ENCODE data around the gene RPL15. TPM values are rescaled to one million over a fixed set of nuclear protein-coding genes. Genes with fewer than 3 reads are reported as not detected.
"Not testable (repeated sequence)": the region's sequence is repeated elsewhere in the genome, so short reads cannot be mapped to it uniquely, and the experiment has no call there.

Gene RPL15
- total RNA-seq: 2,527 TPM
- polyA plus RNA-seq (ENCODE audit: insufficient read depth in 1 of 8, insufficient read length in 8 of 8, low replicate concordance in 1 of 8): 1,000 to 10,000 TPM; 2,355 to 2,951 (median 2,600) TPM
- long read RNA-seq, donor 1, transcript RPL15-212 (2 exons, 1,785 nt): minor isoform, 16 of 688 reads
- long read RNA-seq, donor 1, transcript RPL15-202 (3 exons, 820 nt): minor isoform, 54 of 688 reads
- long read RNA-seq, donor 1, transcript RPL15-201 (4 exons, 2,730 nt): major isoform, 516 of 688 reads
- long read RNA-seq, donor 1, transcript RPL15-208 (4 exons, 1,063 nt): minor isoform, 64 of 688 reads
- long read RNA-seq, donor 1, partial matches to known transcripts: 11 of 688 reads
- long read RNA-seq, donor 1, other reads (novel, unspliced or antisense): 13 of 688 reads
- long read RNA-seq, donor 2, transcript RPL15-202 (3 exons, 820 nt): minor isoform, 19 of 161 reads
- long read RNA-seq, donor 2, transcript RPL15-208 (4 exons, 1,063 nt): minor isoform, 15 of 161 reads
- long read RNA-seq, donor 2, transcript RPL15-201 (4 exons, 2,730 nt): major isoform, 93 of 161 reads
- long read RNA-seq, donor 2, transcript RPL15-212 (2 exons, 1,785 nt): minor isoform, 5 of 161 reads
- long read RNA-seq, donor 2, partial matches to known transcripts: 28 of 161 reads
- long read RNA-seq, donor 2, other reads (novel, unspliced or antisense): 0 of 161 reads
- long read RNA-seq, donor 3, transcript RPL15-201 (4 exons, 2,730 nt): major isoform, 952 of 1,322 reads
- long read RNA-seq, donor 3, transcript RPL15-208 (4 exons, 1,063 nt): minor isoform, 158 of 1,322 reads
- long read RNA-seq, donor 3, transcript RPL15-215 (4 exons, 824 nt): minor isoform, 13 of 1,322 reads
- long read RNA-seq, donor 3, transcript RPL15-202 (3 exons, 820 nt): minor isoform, 140 of 1,322 reads
- long read RNA-seq, donor 3, partial matches to known transcripts: 16 of 1,322 reads
- long read RNA-seq, donor 3, other reads (novel, unspliced or antisense): 18 of 1,322 reads
- long read RNA-seq, donor 4, transcript RPL15-212 (2 exons, 1,785 nt): minor isoform, 27 of 931 reads
- long read RNA-seq, donor 4, transcript RPL15-202 (3 exons, 820 nt): minor isoform, 125 of 931 reads
- long read RNA-seq, donor 4, transcript RPL15-208 (4 exons, 1,063 nt): minor isoform, 64 of 931 reads
- long read RNA-seq, donor 4, transcript RPL15-201 (4 exons, 2,730 nt): major isoform, 572 of 931 reads
- long read RNA-seq, donor 4, partial matches to known transcripts: 103 of 931 reads
- long read RNA-seq, donor 4, other reads (novel, unspliced or antisense): 17 of 931 reads
- long read RNA-seq, donor 5, transcript RPL15-212 (2 exons, 1,785 nt): minor isoform, 68 of 3,027 reads
- long read RNA-seq, donor 5, transcript RPL15-201 (4 exons, 2,730 nt): major isoform, 2,282 of 3,027 reads
- long read RNA-seq, donor 5, transcript RPL15-208 (4 exons, 1,063 nt): minor isoform, 288 of 3,027 reads
- long read RNA-seq, donor 5, transcript RPL15-202 (3 exons, 820 nt): minor isoform, 246 of 3,027 reads
- long read RNA-seq, donor 5, partial matches to known transcripts: 36 of 3,027 reads
- long read RNA-seq, donor 5, other reads (novel, unspliced or antisense): 47 of 3,027 reads
- long read RNA-seq, donor 6, transcript RPL15-201 (4 exons, 2,730 nt): major isoform, 2,067 of 2,863 reads
- long read RNA-seq, donor 6, transcript RPL15-212 (2 exons, 1,785 nt): minor isoform, 69 of 2,863 reads
- long read RNA-seq, donor 6, transcript RPL15-202 (3 exons, 820 nt): minor isoform, 265 of 2,863 reads
- long read RNA-seq, donor 6, transcript RPL15-208 (4 exons, 1,063 nt): minor isoform, 280 of 2,863 reads
- long read RNA-seq, donor 6, partial matches to known transcripts: 62 of 2,863 reads
- long read RNA-seq, donor 6, other reads (novel, unspliced or antisense): 41 of 2,863 reads
- long read RNA-seq, donor 7, transcript RPL15-201 (4 exons, 2,730 nt): major isoform, 1,301 of 1,714 reads
- long read RNA-seq, donor 7, transcript RPL15-208 (4 exons, 1,063 nt): minor isoform, 163 of 1,714 reads
- long read RNA-seq, donor 7, transcript RPL15-202 (3 exons, 820 nt): minor isoform, 135 of 1,714 reads
- long read RNA-seq, donor 7, transcript RPL15-212 (2 exons, 1,785 nt): minor isoform, 38 of 1,714 reads
- long read RNA-seq, donor 7, partial matches to known transcripts: 17 of 1,714 reads
- long read RNA-seq, donor 7, other reads (novel, unspliced or antisense): 23 of 1,714 reads
- long read RNA-seq, donor 8, transcript RPL15-208 (4 exons, 1,063 nt): minor isoform, 132 of 1,767 reads
- long read RNA-seq, donor 8, transcript RPL15-201 (4 exons, 2,730 nt): major isoform, 998 of 1,767 reads
- long read RNA-seq, donor 8, transcript RPL15-202 (3 exons, 820 nt): minor isoform, 167 of 1,767 reads
- long read RNA-seq, donor 8, transcript RPL15-212 (2 exons, 1,785 nt): minor isoform, 58 of 1,767 reads
- long read RNA-seq, donor 8, partial matches to known transcripts: 339 of 1,767 reads
- long read RNA-seq, donor 8, other reads (novel, unspliced or antisense): 29 of 1,767 reads
- long read RNA-seq, donor 9, transcript RPL15-212 (2 exons, 1,785 nt): minor isoform, 35 of 988 reads
- long read RNA-seq, donor 9, transcript RPL15-202 (3 exons, 820 nt): minor isoform, 80 of 988 reads
- long read RNA-seq, donor 9, transcript RPL15-201 (4 exons, 2,730 nt): major isoform, 723 of 988 reads
- long read RNA-seq, donor 9, transcript RPL15-208 (4 exons, 1,063 nt): minor isoform, 101 of 988 reads
- long read RNA-seq, donor 9, partial matches to known transcripts: 6 of 988 reads
- long read RNA-seq, donor 9, other reads (novel, unspliced or antisense): 13 of 988 reads
- long read RNA-seq, donor 10, transcript RPL15-201 (4 exons, 2,730 nt): major isoform, 1,302 of 2,034 reads
- long read RNA-seq, donor 10, transcript RPL15-202 (3 exons, 820 nt): minor isoform, 170 of 2,034 reads
- long read RNA-seq, donor 10, transcript RPL15-212 (2 exons, 1,785 nt): minor isoform, 44 of 2,034 reads
- long read RNA-seq, donor 10, transcript RPL15-208 (4 exons, 1,063 nt): minor isoform, 172 of 2,034 reads
- long read RNA-seq, donor 10, partial matches to known transcripts: 274 of 2,034 reads
- long read RNA-seq, donor 10, other reads (novel, unspliced or antisense): 45 of 2,034 reads
- long read RNA-seq, donor 11, transcript RPL15-202 (3 exons, 820 nt): minor isoform, 146 of 1,250 reads
- long read RNA-seq, donor 11, transcript RPL15-208 (4 exons, 1,063 nt): minor isoform, 112 of 1,250 reads
- long read RNA-seq, donor 11, transcript RPL15-201 (4 exons, 2,730 nt): major isoform, 897 of 1,250 reads
- long read RNA-seq, donor 11, transcript RPL15-212 (2 exons, 1,785 nt): minor isoform, 39 of 1,250 reads
- long read RNA-seq, donor 11, partial matches to known transcripts: 21 of 1,250 reads
- long read RNA-seq, donor 11, other reads (novel, unspliced or antisense): 13 of 1,250 reads

DNA sequence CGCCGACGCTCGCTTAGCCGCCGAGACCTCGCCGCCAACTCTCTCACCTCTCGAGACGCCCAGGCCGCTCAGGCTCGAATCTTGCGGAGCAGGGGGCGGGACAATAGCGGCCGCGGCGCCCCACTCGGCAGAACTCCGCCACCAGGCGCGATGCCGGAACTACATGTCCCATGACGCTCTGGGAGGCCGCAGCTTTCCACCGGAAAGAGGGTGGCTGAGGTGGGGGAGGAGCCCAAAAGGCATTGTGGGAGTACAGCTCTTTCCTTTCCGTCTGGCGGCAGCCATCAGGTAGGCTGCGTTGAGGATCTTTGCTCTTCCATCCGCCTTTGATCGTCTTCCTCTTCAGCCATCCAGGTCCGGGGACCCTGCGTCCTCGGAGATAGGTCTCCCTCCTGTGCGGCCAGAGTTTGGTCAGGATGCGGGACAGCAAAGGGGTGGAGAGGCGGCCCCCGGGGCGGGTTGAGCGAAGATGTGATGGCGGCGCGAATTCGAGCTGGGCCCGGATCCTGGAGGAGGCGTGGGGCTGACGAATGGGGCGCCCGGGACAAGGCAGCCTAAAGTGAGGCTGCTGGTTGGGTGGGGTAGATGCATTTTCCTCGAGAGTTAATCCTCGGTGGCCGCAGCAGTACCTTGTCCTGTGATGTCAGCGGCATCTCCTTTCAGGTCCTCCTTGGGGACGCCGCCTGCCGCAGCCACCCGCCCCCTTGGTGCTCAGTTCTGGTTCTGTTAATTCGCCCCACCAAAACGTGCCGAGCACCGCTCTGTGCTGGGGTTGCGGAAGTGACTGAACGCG lies at the start of gene RPL15, which contains the start of gene NKIRAS1:
TSS of gene RPL15 (plus strand) at position 247 of the 793 bp plus-strand sequence. CDS start 728 bp downstream, outside the sequence.
TSS of gene NKIRAS1 (minus strand) at position 105 of the 793 bp plus-strand sequence. CDS start 6,086 bp downstream, outside the sequence.
- WGBS (ENCODE audit: insufficient coverage): 1% methylated on average over 51 of the region's 64 CpGs
- Histone ChIP-seq H3K4me3 (ENCODE audit: low read length) (peak within 1 kb of the TSS; percentile 89), H3K4me1 (ENCODE audit: control insufficient read depth, insufficient read depth, low read length) (peaks cover 4% of the 10 kb centered on the region), H3K27ac (ENCODE audit: low read length) (peak within 1 kb of the TSS; percentile 91), H3K36me3 (ENCODE audit: control insufficient read depth, insufficient read depth, low read length) (peaks cover 25% of the 10 kb centered on the region), H3K9me3 (replicated peaks; ENCODE audit: control insufficient read depth, low read depth, low read length) (no peaks in the 10 kb centered on the region), H3K27me3 (ENCODE audit: control insufficient read depth, insufficient read depth, low read length) (no peaks in the 10 kb centered on the region)
- peak; percentile 99 for DNase-seq

DNA sequence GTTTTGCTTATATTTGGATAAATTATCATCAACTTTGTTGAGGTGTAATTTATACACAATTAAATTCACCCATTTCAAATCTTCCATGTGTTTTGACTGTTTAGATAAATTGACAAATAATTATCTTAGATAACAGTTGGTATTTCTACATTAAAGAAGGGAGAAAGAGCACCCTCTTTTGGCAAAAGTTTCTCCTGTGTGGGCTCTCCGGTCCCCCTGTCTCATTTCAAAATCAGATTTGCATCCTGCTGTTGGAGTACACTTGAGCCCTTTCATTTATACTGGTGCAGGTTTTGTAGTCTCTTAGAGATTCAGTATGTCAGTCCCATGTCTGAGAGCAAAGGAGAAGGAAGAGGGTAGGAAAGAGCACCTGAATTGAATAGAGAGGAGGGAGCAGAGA lies 49.5 kb upstream of the RPL15 start:
- Histone ChIP-seq H3K9me3 (replicated peaks; ENCODE audit: control insufficient read depth, low read depth, low read length) (no peaks in the 10 kb centered on the region), H3K27ac (ENCODE audit: low read length) (no peak overlapping the region), H3K27me3 (ENCODE audit: control insufficient read depth, insufficient read depth, low read length) (no peaks in the 10 kb centered on the region), H3K4me3 (ENCODE audit: low read length) (no peak overlapping the region), H3K36me3 (ENCODE audit: control insufficient read depth, insufficient read depth, low read length) (no peaks in the 10 kb centered on the region), H3K4me1 (ENCODE audit: control insufficient read depth, insufficient read depth, low read length) (peaks cover 19% of the 10 kb centered on the region)
- DNase-seq: no peak
- WGBS (ENCODE audit: insufficient coverage): 80% methylated on average over 1 of the region's 1 CpG

DNA sequence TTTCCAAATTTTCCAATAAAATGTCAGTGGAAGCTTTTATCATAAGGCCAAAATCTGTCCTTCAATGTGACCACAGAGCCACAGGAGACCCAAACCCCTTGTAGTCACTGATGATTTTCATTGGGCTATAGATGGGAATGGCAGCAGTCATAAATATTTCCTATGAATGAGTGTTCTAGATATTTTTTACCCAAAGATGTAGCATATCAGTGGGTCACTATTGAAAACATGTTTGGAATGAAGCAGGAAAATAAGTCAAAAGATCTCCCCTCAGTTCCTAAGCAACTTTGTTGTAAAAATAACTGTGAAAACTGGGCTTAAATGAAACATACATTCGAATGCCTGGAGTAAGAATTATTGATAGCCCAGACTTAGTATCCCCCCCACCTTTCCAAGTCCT lies 49.1 kb upstream of the RPL15 start:
- peaks cover 19% of the 10 kb centered on the region for H3K4me1 ChIP-seq (ENCODE audit: control insufficient read depth, insufficient read depth, low read length)
- WGBS (ENCODE audit: insufficient coverage): no CpG with 5 or more reads among the region's 1 CpG

GRCh38 chr3:23869977-23870662 lies 46.8 kb upstream of the RPL15 start:
- Histone ChIP-seq H3K27me3 (ENCODE audit: control insufficient read depth, insufficient read depth, low read length) (no peaks in the 10 kb centered on the region), H3K4me1 (ENCODE audit: control insufficient read depth, insufficient read depth, low read length) (peaks cover 19% of the 10 kb centered on the region), H3K9me3 (replicated peaks; ENCODE audit: control insufficient read depth, low read depth, low read length) (no peaks in the 10 kb centered on the region), H3K4me3 (ENCODE audit: low read length) (no peak overlapping the region), H3K36me3 (ENCODE audit: control insufficient read depth, insufficient read depth, low read length) (no peaks in the 10 kb centered on the region), H3K27ac (ENCODE audit: low read length) (no peak overlapping the region)
- no peak for DNase-seq
- no CpG with 5 or more reads among the region's 4 CpGs for WGBS (ENCODE audit: insufficient coverage)

More for the DNA sequence above, 49.1 kb upstream of the RPL15 start:
- Histone ChIP-seq H3K27me3 (ENCODE audit: control insufficient read depth, insufficient read depth, low read length) (no peaks in the 10 kb centered on the region), H3K9me3 (replicated peaks; ENCODE audit: control insufficient read depth, low read depth, low read length) (no peaks in the 10 kb centered on the region), H3K36me3 (ENCODE audit: control insufficient read depth, insufficient read depth, low read length) (no peaks in the 10 kb centered on the region), H3K4me3 (ENCODE audit: low read length) (no peak overlapping the region), H3K27ac (ENCODE audit: low read length) (no peak overlapping the region)
- DNase-seq: no peak

DNA sequence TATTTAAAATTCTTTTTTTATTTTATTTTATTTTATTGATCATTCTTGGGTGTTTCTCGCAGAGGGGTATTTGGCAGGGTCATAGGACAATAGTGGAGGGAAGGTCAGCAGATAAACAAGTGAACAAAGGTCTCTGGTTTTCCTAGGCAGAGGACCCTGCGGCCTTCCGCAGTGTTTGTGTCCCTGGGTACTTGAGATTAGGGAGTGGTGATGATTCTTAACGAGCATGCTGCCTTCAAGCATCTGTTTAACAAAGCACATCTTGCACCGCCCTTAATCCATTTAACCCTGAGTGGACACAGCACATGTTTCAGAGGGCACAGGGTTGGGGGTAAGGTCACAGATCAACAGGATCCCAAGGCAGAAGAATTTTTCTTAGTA lies 46.3 kb upstream of the RPL15 start:
- H3K27me3 ChIP-seq (ENCODE audit: control insufficient read depth, insufficient read depth, low read length); H3K27ac ChIP-seq (ENCODE audit: low read length); H3K36me3 ChIP-seq (ENCODE audit: control insufficient read depth, insufficient read depth, low read length); DNase-seq; H3K9me3 ChIP-seq (replicated peaks; ENCODE audit: control insufficient read depth, low read depth, low read length); H3K4me3 ChIP-seq (ENCODE audit: low read length): not testable (repeated sequence)
- WGBS (ENCODE audit: insufficient coverage): no CpG with 5 or more reads among the region's 5 CpGs
- H3K4me1 ChIP-seq (ENCODE audit: control insufficient read depth, insufficient read depth, low read length): peaks cover 14% of the 10 kb centered on the region

GRCh38 chr3:23871361-23871760 lies 45.6 kb upstream of the RPL15 start:
- not testable (repeated sequence) for H3K27ac ChIP-seq (ENCODE audit: low read length); H3K4me1 ChIP-seq (ENCODE audit: control insufficient read depth, insufficient read depth, low read length)
- WGBS (ENCODE audit: insufficient coverage): 92% methylated on average over 4 of the region's 34 CpGs

More at GRCh38 chr3:23871361-23871760, 45.6 kb upstream of the RPL15 start:
- H3K4me3 ChIP-seq (ENCODE audit: low read length); H3K36me3 ChIP-seq (ENCODE audit: control insufficient read depth, insufficient read depth, low read length); DNase-seq; H3K27me3 ChIP-seq (ENCODE audit: control insufficient read depth, insufficient read depth, low read length); H3K9me3 ChIP-seq (replicated peaks; ENCODE audit: control insufficient read depth, low read depth, low read length): not testable (repeated sequence)
